ENCODE data around the gene TCF12. TPM values are rescaled to one million over a fixed set of nuclear protein-coding genes. Genes with fewer than 3 reads are reported as not detected.

TCF12 gene
- total and polyA plus RNA-seq, 2 of the 8 experiments (the other 6 are each of a cell fraction or from before 2014, with no cell fraction given): 85.8 to 101 TPM

GRCh38 chr15:57310876-57311275 is 392.4 kb downstream of the TCF12 start:
- H2BK120ac ChIP-seq (replicated peaks; ENCODE audit: low read depth, low read length): no peak overlapping the region
- TF ChIP-seq BCL11A (IDR thresholded peaks at IDR 0.05; ENCODE audit: low read depth in 2 of 2, low read length in 2 of 2) (no peak), SP4 (IDR thresholded peaks at IDR 0.05; ENCODE audit: low read length) (no peak), SP2 (IDR thresholded peaks at IDR 0.05; ENCODE audit: low read length) (no peak), TEAD4 (IDR thresholded peaks at IDR 0.05; ENCODE audit: low read depth, low read length) (no peak), CTCF (IDR thresholded peaks at IDR 0.05; ENCODE audit: control extremely low read depth in 1 of 3, insufficient read depth in 1 of 3, low read depth in 1 of 3, low read length in 3 of 3) (no peak), RFX5 (IDR thresholded peaks at IDR 0.05; ENCODE audit: borderline replicate concordance, low read depth, low read length) (no peak), JUND (IDR thresholded peaks at IDR 0.05; ENCODE audit: low read length) (no peak)
- no peak for DNase-seq (ENCODE audit: low read depth in 1 of 2, low spot score in 2 of 2)
- H2BK15ac ChIP-seq (ENCODE audit: low read length): no peak overlapping the region
- ChIA-PET POLR2A (ENCODE audit: partially characterized antibody) (interaction anchor here (0.6 to 1.0 kb wide), 3 partner anchors 12 to 723 kb away, joined by 3 to 4 read pairs (median 3); no protein-coding TSS in a partner anchor), CTCF (ENCODE audit: partially characterized antibody) (interaction anchor here (0.6 to 3.0 kb wide), 8 partner anchors 12 to 324 kb away, joined by 3 to 15 read pairs (median 4); no protein-coding TSS in a partner anchor)
- H4K5ac ChIP-seq (ENCODE audit: insufficient read length, low read depth, low read length): no peak overlapping the region
- no peak overlapping the region for H3K56ac ChIP-seq (replicated peaks; ENCODE audit: insufficient read length, low read depth, low read length)
- H2BK20ac ChIP-seq (ENCODE audit: low read length): no peak overlapping the region
- no peak for FAIRE-seq
- H3K36me3 ChIP-seq (ENCODE audit: control insufficient read depth in 2 of 4, insufficient read depth in 4 of 4, low read length in 3 of 4): no peaks in the 10 kb centered on the region
- H3K79me2 ChIP-seq (ENCODE audit: control insufficient read depth in 1 of 2, insufficient read depth in 2 of 2, low read length in 2 of 2): no peaks in the 10 kb centered on the region
- no peak overlapping the region for H3K4me2 ChIP-seq (ENCODE audit: insufficient read depth in 1 of 2, low read depth in 2 of 2, low read length in 2 of 2)
- H3K23ac ChIP-seq (ENCODE audit: insufficient read length): no peak overlapping the region
- H4K8ac ChIP-seq (ENCODE audit: extremely low read depth, insufficient read depth, low read length): peak overlapping the region; percentile 75; the same call in 1 of the 2 replicates
- no peaks in the 10 kb centered on the region for H4K20me1 ChIP-seq (replicated peaks in 1 of 2; ENCODE audit: control insufficient read depth in 1 of 2, insufficient read depth in 2 of 2, low read length in 2 of 2)
- H3K27ac ChIP-seq (ENCODE audit: low read depth, low read length): no peak overlapping the region
- H2BK5ac ChIP-seq (ENCODE audit: low read depth, low read length): no peak overlapping the region
- H3K9me3 ChIP-seq (ENCODE audit: insufficient read depth in 2 of 2, low read depth in 1 of 2, low read length in 1 of 2): no peaks in the 10 kb centered on the region
- peaks cover 0 to 5% (median 4%) of the 10 kb centered on the region in 4 experiments; a peak in 5 of 7 replicates for H3K4me1 ChIP-seq (replicated peaks in 1 of 4; ENCODE audit: control insufficient read depth in 3 of 4, insufficient read depth in 4 of 4, low read length in 3 of 4)
- no peak overlapping the region for H2AK5ac ChIP-seq (ENCODE audit: low read depth, low read length)
- no peaks in the 10 kb centered on the region for H3K27me3 ChIP-seq (replicated peaks in 1 of 4; ENCODE audit: control insufficient read depth in 3 of 4, extremely low read depth in 1 of 4, insufficient read depth in 3 of 4, low read length in 3 of 4)
- no peaks in the 10 kb centered on the region for H3K79me1 ChIP-seq (ENCODE audit: low read depth, low read length)
- no peak overlapping the region for H3K18ac ChIP-seq (ENCODE audit: extremely low read depth, low read length)
- peaks cover 2% of the 10 kb centered on the region; the same call in 1 of the 2 replicates for H3K23me2 ChIP-seq (ENCODE audit: low read depth, low read length)
- 93% methylated on average over 8 of the region's 9 CpGs; no CpG with 5 or more reads in 1 of the 2 experiments for WGBS, 2 experiments (ENCODE audit: extremely low coverage in 1 of 2, insufficient coverage in 1 of 2, insufficient read length in 1 of 2, insufficient replicate concordance in 2 of 2, low coverage in 1 of 2, low lambda C conversion rate in 2 of 2, missing lambda C conversion rate in 1 of 2)
- H2AFZ ChIP-seq (ENCODE audit: low read length): 0 out of 2 replicates have a peak overlapping the region, but pooled peaks have one; percentile 73
- H3K4ac ChIP-seq (replicated peaks; ENCODE audit: insufficient read length, low read depth, low read length): no peak overlapping the region
- peak overlapping the region; percentile 44 for H4K91ac ChIP-seq (replicated peaks; ENCODE audit: insufficient read length, low read length)
- no peak overlapping the region for H3K9ac ChIP-seq (replicated peaks in 1 of 4; ENCODE audit: extremely low read depth in 1 of 4, low read depth in 3 of 4, low read length in 3 of 4)
- H2BK12ac ChIP-seq (ENCODE audit: low read depth, low read length): peak overlapping the region; percentile 62; the same call in 1 of the 2 replicates
- no peak overlapping the region for H3K14ac ChIP-seq (ENCODE audit: insufficient read length)
- H3K4me3 ChIP-seq (ENCODE audit: extremely low read depth in 1 of 4, insufficient read depth in 2 of 4, low read depth in 3 of 4, low read length in 4 of 4): no peak overlapping the region
